NCI-H2196 treated with DMSO at 0.1 percent for 48 hours (cell line): ENCODE results near the gene ZBTB20.

Experiments used
- DNase-seq: peaks from one replicate; lab custom pipeline; 2025; ENCODE audit not compliant: unreplicated experiment; lab: John Stamatoyannopoulos, UW

Gene ZBTB20

DNA sequence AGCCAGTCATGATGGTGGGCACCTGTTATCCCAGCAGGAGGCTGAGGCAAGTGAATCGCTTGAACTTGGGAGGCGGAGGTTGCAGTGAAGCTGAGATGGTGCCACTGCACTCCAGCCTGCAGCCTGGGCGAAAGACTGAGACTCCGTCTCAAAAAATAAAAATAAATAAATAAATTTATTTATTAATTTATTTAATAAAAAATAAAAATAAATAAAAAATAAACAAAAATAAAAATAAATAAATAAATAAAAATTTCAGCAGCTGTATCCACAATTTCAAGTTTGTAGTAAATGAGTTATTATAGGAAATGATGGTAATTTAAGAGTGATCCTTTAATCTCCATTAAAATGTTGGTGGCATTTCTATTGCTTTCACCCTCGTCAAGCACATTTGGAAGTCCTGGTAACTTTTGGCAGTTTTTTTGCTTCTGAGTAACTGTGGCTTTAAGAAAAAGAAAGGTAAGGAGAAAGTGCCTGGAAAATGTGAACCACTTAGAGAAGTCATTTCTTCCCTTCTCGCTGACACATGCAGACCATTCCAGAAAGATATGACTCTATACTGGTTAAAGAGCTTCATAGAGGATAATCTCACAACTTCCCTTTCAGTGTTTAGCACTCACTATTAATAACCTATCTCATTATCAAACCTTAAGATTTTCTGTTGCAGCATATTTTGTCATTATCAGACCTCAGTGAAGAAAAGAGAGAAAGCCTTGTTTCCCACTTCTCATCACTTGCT lies 556.6 kb downstream of the ZBTB20 start:
- DNase-seq, result no peak

DNA sequence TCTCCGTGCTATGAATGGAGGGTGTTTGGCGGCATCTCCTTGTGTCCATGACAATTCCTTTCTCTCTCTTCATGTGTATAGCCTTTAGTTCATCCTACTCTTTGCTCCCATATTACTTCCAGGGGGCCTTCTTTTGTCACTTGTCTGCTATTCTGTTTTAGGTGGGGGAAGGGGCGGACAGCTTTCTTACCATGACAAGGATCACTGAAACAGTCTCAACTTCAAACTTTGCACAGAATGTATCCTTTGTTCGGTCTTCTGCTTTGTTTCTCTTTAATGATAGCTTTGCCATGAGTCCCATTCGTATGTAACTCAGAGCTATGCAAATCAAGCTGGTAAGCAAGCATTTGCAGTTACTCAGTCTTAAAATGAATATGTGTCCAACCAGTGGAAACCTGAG lies 559.1 kb downstream of the ZBTB20 start:
- no peak for DNase-seq

- DNase-seq, result peak; percentile 59
Measured at GRCh38 chr3:114586119-114586518, 561.0 kb downstream of the ZBTB20 start.

DNA sequence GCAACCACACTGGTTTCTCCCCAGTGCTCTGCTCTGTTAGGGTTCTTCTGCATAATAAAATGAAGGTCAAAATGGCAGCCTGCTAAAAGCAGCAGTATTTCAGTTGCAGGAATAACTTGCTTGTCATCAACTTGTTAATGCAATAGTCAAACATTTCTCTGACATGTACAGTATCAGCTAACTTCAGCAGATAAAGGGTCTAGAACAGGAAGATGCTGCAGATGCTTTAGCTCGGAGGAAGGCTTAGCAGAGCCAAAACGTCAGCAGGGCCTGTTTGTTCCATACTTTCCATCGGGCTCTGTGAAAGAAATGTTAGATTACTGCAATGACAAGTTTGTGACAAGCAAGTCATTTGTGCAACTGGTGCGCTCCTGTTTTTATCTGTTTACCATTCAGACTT lies 561.4 kb downstream of the ZBTB20 start:
- no peak for DNase-seq

GRCh38 chr3:114584734-114585371 lies 562.2 kb downstream of the ZBTB20 start:
- no peak for DNase-seq

- no peak for DNase-seq
Measured at GRCh38 chr3:114582929-114583328, 564.2 kb downstream of the ZBTB20 start.

DNA sequence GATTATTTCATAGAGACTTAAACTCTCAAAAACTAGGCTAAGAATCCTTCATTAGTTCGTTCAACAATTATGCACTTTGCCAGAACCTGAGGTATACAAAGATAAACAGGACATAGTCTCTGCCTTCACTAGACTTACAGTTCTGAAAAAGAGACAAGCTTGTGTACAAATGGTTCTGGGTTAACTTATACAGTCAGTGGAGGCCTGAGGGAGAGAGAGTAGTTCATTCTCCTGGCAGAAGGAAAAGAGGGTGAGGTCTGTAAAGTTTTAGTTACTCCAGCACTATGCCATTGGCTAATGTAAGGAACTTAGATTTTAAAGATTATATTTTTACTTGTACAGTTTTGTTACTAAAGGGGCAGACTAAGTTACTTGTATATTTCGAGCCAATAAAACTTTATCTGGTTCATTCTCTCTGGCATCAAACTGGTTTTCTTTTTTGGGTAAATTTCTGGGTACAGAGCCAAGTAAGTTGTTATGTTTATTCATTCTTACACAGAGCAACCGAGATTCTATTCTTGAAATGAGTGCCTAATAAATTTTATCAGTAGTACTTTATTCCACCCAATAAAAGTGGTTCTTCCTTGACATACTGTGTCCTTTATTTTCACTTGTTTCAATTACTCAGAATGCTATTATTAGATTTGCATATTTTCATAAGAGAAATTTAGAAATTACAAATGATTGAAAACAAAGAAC lies 574.6 kb downstream of the ZBTB20 start:
- no peak for DNase-seq

GRCh38 chr3:114571363-114571762 lies 575.7 kb downstream of the ZBTB20 start:
- DNase-seq, result no peak

DNA sequence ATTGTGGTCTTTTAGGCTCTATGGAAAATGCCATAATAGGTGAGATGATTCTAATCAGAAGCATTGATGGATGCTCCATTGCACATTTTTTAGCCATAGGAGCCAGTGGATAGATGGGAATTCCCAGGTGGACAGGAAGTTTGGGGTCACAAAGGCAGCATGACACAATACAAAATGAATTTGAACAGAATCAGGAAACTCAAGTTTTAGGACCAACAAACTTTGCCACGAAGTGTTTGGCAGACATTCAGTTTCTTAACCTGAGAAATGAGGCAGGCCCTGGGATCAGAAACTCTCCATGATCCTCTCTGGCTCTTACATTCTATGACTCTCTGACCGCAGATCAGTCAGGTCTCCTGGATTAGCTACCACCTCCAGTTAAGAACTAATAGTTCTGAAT lies 577.9 kb downstream of the ZBTB20 start:
- DNase-seq, result no peak

DNA sequence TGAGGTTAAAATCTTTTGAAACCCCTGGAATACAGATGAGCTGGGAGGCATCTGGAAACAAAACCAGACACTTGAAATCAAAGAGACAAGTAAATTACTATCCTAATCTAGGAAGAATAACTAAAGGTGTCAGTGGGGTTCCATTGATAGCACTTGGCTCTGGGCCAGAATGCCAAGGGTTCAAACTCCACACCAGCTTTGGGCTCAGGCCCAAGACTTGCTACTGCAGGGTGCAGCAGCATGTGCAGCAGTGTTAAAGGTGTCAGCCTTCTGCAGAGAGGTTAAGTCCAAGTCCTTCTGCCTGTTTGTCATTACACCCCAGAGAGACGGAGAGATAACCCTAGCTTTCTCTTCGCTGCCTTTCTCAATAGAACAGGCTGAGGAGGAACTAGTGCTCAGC lies 579.3 kb downstream of the ZBTB20 start:
- no peak for DNase-seq

GRCh38 chr3:114566767-114567166 lies 580.3 kb downstream of the ZBTB20 start:
- no peak for DNase-seq

DNA sequence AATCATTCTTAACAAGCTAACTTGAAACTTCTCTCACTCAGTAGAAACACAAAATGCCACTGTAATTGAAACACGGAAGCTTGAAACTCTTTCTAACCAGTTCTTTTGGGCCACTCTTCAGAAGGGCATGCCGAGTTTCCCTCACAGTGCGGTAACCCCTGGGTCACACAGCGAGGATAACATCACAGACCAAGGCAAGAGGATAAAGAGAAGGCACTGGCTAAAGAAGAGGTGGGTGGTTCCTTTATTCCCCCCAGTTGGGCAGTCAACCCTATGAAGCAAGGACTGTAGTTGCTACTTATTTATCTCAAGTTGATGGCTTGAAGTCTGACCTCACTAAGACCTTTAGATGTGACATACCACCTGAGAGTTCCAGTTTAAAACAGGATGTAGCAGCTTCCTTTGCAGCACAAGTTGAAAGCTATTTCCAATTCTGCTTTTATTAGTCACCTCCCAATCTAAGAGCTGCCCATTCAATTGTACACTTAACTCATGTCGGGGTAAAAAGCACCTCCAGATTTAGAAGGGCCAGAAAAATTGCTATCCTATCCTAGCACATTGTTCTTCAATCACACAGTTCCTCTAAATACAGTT lies 580.8 kb downstream of the ZBTB20 start:
- DNase-seq, result no peak

GRCh38 chr3:114565216-114565615 lies 581.9 kb downstream of the ZBTB20 start:
- DNase-seq, result no peak

GRCh38 chr3:114563720-114564119 lies 583.4 kb downstream of the ZBTB20 start:
- DNase-seq, result no peak

GRCh38 chr3:114562557-114562956 lies 584.5 kb downstream of the ZBTB20 start:
- DNase-seq, result no peak

DNA sequence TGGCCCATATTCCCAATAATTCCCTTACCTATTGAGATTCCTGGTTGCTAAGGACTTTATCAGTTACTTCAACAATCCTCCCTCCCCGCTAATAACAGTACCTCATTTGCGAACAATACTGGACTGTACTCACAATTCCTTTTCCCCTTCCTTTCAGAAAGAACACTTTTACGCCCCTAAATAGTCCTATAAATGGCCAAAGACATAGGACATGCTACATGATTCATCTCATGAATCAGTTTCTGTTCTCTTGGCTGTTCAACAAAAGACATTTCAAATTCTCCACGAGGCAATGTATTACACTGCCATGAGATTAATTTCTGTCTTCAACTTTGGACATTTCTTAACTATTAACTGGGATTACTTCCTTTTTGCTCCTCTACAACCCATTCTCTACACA lies 588.8 kb downstream of the ZBTB20 start:
- DNase-seq, result no peak

DNA sequence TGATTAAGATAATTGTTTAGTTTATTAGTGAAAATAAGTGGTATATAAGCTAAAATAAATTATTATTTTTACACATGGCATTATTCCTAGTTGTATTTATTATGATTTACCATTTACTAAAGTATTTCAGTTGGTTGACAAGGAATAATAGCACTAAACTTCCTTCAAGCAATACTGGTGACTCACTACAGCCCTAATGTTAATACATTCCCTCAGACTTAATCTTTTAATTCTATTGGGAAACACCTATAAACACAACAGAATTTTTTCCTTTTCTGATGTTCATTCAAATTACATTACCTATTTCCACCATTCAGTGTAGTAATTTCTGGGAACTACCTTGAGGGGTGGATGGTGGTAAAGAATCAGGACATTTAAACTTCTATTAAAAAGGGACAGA lies 589.3 kb downstream of the ZBTB20 start:
- no peak for DNase-seq

DNA sequence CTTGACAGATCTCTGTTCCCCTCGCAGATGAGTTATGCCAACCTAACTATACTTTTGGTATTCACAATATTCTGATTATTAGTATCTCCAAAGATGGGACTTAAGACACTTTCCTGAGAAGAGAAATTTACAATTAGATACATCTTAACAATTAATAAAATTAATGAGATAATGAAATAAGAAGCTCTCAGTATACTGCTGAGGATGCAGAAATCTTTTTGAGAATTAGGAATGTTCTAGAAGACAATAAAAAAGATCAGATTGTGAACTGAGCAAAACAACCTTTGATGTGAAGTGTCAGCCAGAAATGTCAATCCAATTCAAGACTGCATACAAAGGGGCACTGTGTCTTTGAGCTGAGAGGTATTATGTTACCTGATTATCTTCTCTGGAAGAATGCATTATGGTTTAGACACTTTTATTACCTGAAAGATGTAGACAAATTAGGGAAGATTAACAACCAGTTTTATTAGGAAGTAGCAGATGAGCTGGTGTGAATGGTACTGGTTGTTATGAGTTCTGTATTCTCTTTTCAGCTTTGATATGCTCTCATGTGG lies 590.4 kb downstream of the ZBTB20 start:
- no peak for DNase-seq

DNA sequence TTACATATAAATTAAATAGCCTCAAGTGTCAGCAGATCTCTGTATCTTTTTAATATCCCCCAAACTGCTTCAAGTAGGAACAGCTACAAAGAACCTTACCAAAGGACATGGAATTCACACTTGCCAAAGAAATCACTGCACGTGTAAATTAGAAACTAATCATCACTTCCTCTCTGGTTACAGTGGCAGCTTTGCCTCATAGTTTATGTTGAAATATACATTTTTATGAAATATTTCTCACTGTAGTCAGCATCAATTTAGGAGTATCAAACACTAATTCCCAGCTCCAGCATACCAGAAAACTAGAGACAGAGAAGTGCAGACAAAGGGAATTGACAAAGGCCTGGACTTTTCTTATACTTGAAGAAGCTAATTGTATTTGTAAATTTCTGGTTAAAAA lies 592.4 kb downstream of the ZBTB20 start:
- DNase-seq, result no peak

- DNase-seq, result no peak
Measured at GRCh38 chr3:114553949-114554593, 593.0 kb downstream of the ZBTB20 start.

DNA sequence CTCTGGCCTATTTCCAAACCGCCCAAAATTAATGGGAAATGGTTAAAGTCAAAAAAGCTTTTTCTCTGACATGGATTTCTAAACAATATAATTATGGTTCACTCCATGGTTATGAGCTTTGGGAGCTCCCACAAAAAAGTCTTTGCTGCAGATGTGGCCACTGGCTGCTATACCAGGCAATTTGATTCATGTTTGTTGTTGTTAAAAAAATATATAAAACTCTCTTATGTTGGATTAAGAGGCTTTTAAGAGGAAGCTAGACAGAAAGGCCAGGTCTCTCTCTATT lies 594.6 kb downstream of the ZBTB20 start:
- DNase-seq, result no peak
